ENCODE results near the gene LLGL2.

Gene LLGL2

DNA sequence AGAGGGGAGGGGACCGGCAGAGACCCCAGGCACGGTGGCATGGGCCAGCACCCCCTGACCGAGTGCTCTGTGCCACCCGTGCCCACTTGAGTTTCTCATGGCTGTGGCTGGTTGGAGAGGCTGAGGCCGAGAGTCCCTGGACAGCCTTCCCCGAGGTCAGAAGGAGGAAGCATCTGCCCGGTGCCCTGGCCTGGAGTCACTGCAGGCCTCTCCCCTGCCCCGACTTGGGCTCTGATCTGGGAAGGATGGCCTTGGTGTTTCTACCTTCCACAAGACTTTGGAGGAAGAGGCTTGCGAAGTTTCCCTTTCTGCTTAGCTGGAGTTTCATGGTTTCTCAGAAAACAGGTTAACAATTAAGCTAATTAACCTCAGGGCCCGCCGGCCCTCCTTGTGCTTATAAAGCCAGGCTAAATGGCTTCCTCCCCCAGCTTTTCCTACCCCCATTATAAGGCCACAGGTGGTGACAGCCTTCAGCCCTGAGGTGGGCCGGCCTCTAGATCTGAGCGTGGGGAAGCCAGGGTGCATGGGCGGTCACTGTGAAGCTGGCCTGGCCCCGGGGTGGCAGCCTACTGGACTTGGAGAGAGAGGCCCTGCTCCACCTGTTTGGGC, 17.3 kb downstream of the LLGL2 start:
- Histone ChIP-seq H2BK15ac (replicated peaks; ENCODE audit: low read depth) (no peak overlapping the region), H4K8ac (ENCODE audit: low read depth, low read length) (no peak overlapping the region), H3K79me2 (ENCODE audit: control insufficient read depth, insufficient read depth, low read length) (no peaks in the 10 kb centered on the region), H3K4me1 (ENCODE audit: control insufficient read depth, low read depth, low read length) (no peaks in the 10 kb centered on the region), H2BK120ac (ENCODE audit: low read depth, low read length) (no peak overlapping the region), H3K23ac (ENCODE audit: low read length) (no peak overlapping the region), H4K5ac (ENCODE audit: low read length) (no peak overlapping the region), H3K27ac (ENCODE audit: low read depth, low read length) (no peak overlapping the region), H3K27me3 (ENCODE audit: insufficient read depth, low read length, poor library complexity) (no peaks in the 10 kb centered on the region), H3K4ac (ENCODE audit: low read depth, low read length) (no peak overlapping the region), H3K4me2 (ENCODE audit: low read length) (no peak overlapping the region), H3K9ac (ENCODE audit: low read length) (no peak overlapping the region), H3K56ac (ENCODE audit: low read length) (no peak overlapping the region), H3K36me3 (ENCODE audit: control insufficient read depth, insufficient read depth, low read length) (no peaks in the 10 kb centered on the region), H3K4me3 (ENCODE audit: low read length) (no peak overlapping the region), H3K79me1 (ENCODE audit: low read length) (no peaks in the 10 kb centered on the region), H2BK5ac (ENCODE audit: low read length) (no peak overlapping the region), H2AK5ac (ENCODE audit: low read length) (no peak overlapping the region), H3K18ac (ENCODE audit: low read length) (no peak overlapping the region)
- WGBS (ENCODE audit: extremely low coverage, insufficient coverage, low lambda C conversion rate): no CpG with 5 or more reads among the region's 15 CpGs
- no peak for DNase-seq

DNA sequence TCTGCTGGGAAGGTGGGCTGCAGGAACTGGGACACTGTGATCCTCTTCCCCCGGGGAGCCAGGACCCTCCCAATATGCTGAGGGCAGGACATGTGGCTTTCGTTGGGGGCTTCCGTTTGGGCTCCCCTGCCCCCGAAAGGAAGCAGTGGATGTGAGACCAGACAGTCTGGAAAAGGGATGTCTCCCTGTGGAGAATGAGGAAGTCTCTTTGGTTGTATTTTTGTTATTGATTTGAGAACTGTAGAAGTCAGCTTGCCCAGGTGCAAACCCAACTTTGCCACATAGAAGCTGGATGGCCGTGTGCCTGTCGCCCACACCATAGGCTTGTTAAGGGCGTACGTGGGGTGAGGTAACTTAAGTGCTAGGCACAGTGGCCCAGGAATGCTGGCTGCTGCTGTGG, 18.8 kb downstream of the LLGL2 start:
- H3K79me2 ChIP-seq (ENCODE audit: control insufficient read depth, insufficient read depth, low read length): no peaks in the 10 kb centered on the region
- H3K4me2 ChIP-seq (ENCODE audit: low read length): no peak overlapping the region
- H3K9ac ChIP-seq (ENCODE audit: low read length): no peak overlapping the region
- no peak overlapping the region for H3K4ac ChIP-seq (ENCODE audit: low read depth, low read length)
- no peak overlapping the region for H2AK5ac ChIP-seq (ENCODE audit: low read length)
- no peaks in the 10 kb centered on the region for H3K27me3 ChIP-seq (ENCODE audit: insufficient read depth, low read length, poor library complexity)
- H3K18ac ChIP-seq (ENCODE audit: low read length): no peak overlapping the region
- H2BK5ac ChIP-seq (ENCODE audit: low read length): no peak overlapping the region
- no CpG with 5 or more reads among the region's 8 CpGs for WGBS (ENCODE audit: extremely low coverage, insufficient coverage, low lambda C conversion rate)
- H3K56ac ChIP-seq (ENCODE audit: low read length): no peak overlapping the region
- H4K5ac ChIP-seq (ENCODE audit: low read length): no peak overlapping the region
- DNase-seq: no peak
- H2BK15ac ChIP-seq (replicated peaks; ENCODE audit: low read depth): no peak overlapping the region
- no peak overlapping the region for H2BK120ac ChIP-seq (ENCODE audit: low read depth, low read length)
- H3K36me3 ChIP-seq (ENCODE audit: control insufficient read depth, insufficient read depth, low read length): no peaks in the 10 kb centered on the region
- H4K8ac ChIP-seq (ENCODE audit: low read depth, low read length): no peak overlapping the region
- peaks cover 3% of the 10 kb centered on the region for H3K4me1 ChIP-seq (ENCODE audit: control insufficient read depth, low read depth, low read length)
- H3K4me3 ChIP-seq (ENCODE audit: low read length): no peak overlapping the region
- H3K23ac ChIP-seq (ENCODE audit: low read length): no peak overlapping the region
- no peak overlapping the region for H3K27ac ChIP-seq (ENCODE audit: low read depth, low read length)
- peaks cover 1% of the 10 kb centered on the region for H3K79me1 ChIP-seq (ENCODE audit: low read length)

DNA sequence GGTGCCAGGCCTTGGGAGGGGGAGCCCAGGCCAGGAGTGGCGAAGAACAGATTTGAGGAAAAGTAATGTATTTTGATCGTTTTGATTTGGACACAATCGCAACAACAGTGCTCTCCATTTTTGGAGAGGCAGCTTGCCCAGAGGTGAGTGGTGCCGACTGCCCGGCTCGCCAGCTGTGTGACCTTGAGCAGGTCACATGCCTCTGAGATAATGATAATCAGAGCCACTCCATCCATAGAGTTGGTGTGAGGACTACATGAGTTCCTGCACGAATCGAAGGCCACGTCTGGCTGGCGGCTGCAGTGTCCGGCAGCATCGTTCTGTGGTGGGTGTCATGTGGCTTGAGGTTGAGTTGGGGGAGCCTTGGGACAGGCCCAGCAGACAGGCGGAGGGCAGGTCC, 20.7 kb downstream of the LLGL2 start:
- Histone ChIP-seq H3K27ac (ENCODE audit: low read depth, low read length) (no peak overlapping the region), H3K4me2 (ENCODE audit: low read length) (no peak overlapping the region), H4K5ac (ENCODE audit: low read length) (no peak overlapping the region), H3K9ac (ENCODE audit: low read length) (no peak overlapping the region), H2BK15ac (replicated peaks; ENCODE audit: low read depth) (no peak overlapping the region), H3K4ac (ENCODE audit: low read depth, low read length) (no peak overlapping the region), H3K23ac (ENCODE audit: low read length) (no peak overlapping the region), H2AK5ac (ENCODE audit: low read length) (no peak overlapping the region), H3K18ac (ENCODE audit: low read length) (no peak overlapping the region), H2BK5ac (ENCODE audit: low read length) (no peak overlapping the region), H3K4me1 (ENCODE audit: control insufficient read depth, low read depth, low read length) (peaks cover 5% of the 10 kb centered on the region), H3K56ac (ENCODE audit: low read length) (no peak overlapping the region), H3K79me2 (ENCODE audit: control insufficient read depth, insufficient read depth, low read length) (no peaks in the 10 kb centered on the region), H3K79me1 (ENCODE audit: low read length) (peaks cover 1% of the 10 kb centered on the region), H4K8ac (ENCODE audit: low read depth, low read length) (no peak overlapping the region), H2BK120ac (ENCODE audit: low read depth, low read length) (no peak overlapping the region), H3K4me3 (ENCODE audit: low read length) (no peak overlapping the region), H3K27me3 (ENCODE audit: insufficient read depth, low read length, poor library complexity) (no peaks in the 10 kb centered on the region), H3K36me3 (ENCODE audit: control insufficient read depth, insufficient read depth, low read length) (no peaks in the 10 kb centered on the region)
- no peak for DNase-seq
- WGBS (ENCODE audit: extremely low coverage, insufficient coverage, low lambda C conversion rate): no CpG with 5 or more reads among the region's 13 CpGs

DNA sequence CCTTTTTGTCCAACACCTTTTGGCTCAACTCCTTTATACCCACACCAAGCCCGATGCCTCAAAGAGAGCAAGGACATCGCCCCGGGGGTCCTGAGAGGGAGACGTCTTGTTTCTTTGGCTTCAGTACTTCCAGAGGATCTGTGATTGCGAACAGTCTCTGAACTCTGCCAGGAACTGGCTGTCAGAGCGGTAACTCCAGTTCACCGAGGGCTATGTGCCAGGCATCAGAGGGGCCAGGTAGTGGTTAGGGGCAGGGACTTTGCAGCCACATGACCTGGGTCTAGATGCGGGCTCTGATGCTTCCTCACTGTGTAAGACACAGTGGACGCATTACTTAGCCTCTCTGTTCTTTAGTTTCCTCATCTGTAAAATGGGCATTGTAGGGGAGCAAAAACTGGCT, 21.6 kb downstream of the LLGL2 start:
- Histone ChIP-seq H3K9ac (ENCODE audit: low read length) (no peak overlapping the region), H2BK5ac (ENCODE audit: low read length) (no peak overlapping the region), H3K27me3 (ENCODE audit: insufficient read depth, low read length, poor library complexity) (no peaks in the 10 kb centered on the region), H2BK120ac (ENCODE audit: low read depth, low read length) (no peak overlapping the region), H4K8ac (ENCODE audit: low read depth, low read length) (no peak overlapping the region), H4K5ac (ENCODE audit: low read length) (no peak overlapping the region), H3K36me3 (ENCODE audit: control insufficient read depth, insufficient read depth, low read length) (no peaks in the 10 kb centered on the region), H2BK15ac (replicated peaks; ENCODE audit: low read depth) (no peak overlapping the region), H3K27ac (ENCODE audit: low read depth, low read length) (no peak overlapping the region), H2AK5ac (ENCODE audit: low read length) (no peak overlapping the region), H3K56ac (ENCODE audit: low read length) (no peak overlapping the region), H3K79me2 (ENCODE audit: control insufficient read depth, insufficient read depth, low read length) (no peaks in the 10 kb centered on the region), H3K4me1 (ENCODE audit: control insufficient read depth, low read depth, low read length) (peaks cover 5% of the 10 kb centered on the region), H3K23ac (ENCODE audit: low read length) (no peak overlapping the region), H3K4me3 (ENCODE audit: low read length) (no peak overlapping the region), H3K4ac (ENCODE audit: low read depth, low read length) (no peak overlapping the region), H3K79me1 (ENCODE audit: low read length) (peaks cover 1% of the 10 kb centered on the region), H3K18ac (ENCODE audit: low read length) (no peak overlapping the region), H3K4me2 (ENCODE audit: low read length) (no peak overlapping the region)
- no CpG with 5 or more reads among the region's 9 CpGs for WGBS (ENCODE audit: extremely low coverage, insufficient coverage, low lambda C conversion rate)
- no peak for DNase-seq

DNA sequence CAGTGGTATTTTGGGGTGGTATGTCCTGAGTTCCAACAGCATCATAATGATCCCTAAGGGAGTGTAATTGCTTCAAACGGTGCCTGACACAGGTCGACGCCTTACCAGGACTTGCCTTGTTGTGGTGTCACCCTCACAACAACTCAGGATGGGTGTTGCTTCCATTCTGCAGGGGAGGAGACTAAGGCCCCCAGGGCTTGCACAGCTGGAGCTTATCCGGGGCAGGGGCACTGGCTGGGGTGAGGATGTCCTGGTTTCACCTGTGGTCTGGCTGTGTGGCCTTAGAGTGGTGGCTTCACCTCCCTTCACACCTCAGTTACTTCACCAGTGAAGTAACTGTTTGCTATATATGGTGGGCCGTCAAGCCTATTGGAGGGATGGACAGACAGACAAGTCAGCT, 23.3 kb downstream of the LLGL2 start:
- no peak overlapping the region for H3K4me3 ChIP-seq (ENCODE audit: low read length)
- no peak overlapping the region for H4K8ac ChIP-seq (ENCODE audit: low read depth, low read length)
- H3K79me2 ChIP-seq (ENCODE audit: control insufficient read depth, insufficient read depth, low read length): no peaks in the 10 kb centered on the region
- no peak for DNase-seq
- no peak overlapping the region for H2BK15ac ChIP-seq (replicated peaks; ENCODE audit: low read depth)
- peaks cover 7% of the 10 kb centered on the region for H3K4me1 ChIP-seq (ENCODE audit: control insufficient read depth, low read depth, low read length)
- H3K27me3 ChIP-seq (ENCODE audit: insufficient read depth, low read length, poor library complexity): no peaks in the 10 kb centered on the region
- H3K23ac ChIP-seq (ENCODE audit: low read length): no peak overlapping the region
- peak overlapping the region; percentile 82 for H2AK5ac ChIP-seq (ENCODE audit: low read length)
- no peak overlapping the region for H3K56ac ChIP-seq (ENCODE audit: low read length)
- peak overlapping the region; percentile 51 for H3K9ac ChIP-seq (ENCODE audit: low read length)
- H2BK120ac ChIP-seq (ENCODE audit: low read depth, low read length): no peak overlapping the region
- no peak overlapping the region for H3K18ac ChIP-seq (ENCODE audit: low read length)
- H3K4ac ChIP-seq (ENCODE audit: low read depth, low read length): no peak overlapping the region
- H3K4me2 ChIP-seq (ENCODE audit: low read length): no peak overlapping the region
- H3K27ac ChIP-seq (ENCODE audit: low read depth, low read length): no peak overlapping the region
- no CpG with 5 or more reads among the region's 5 CpGs for WGBS (ENCODE audit: extremely low coverage, insufficient coverage, low lambda C conversion rate)
- no peaks in the 10 kb centered on the region for H3K36me3 ChIP-seq (ENCODE audit: control insufficient read depth, insufficient read depth, low read length)
- H2BK5ac ChIP-seq (ENCODE audit: low read length): no peak overlapping the region
- no peak overlapping the region for H4K5ac ChIP-seq (ENCODE audit: low read length)
- H3K79me1 ChIP-seq (ENCODE audit: low read length): peaks cover 1% of the 10 kb centered on the region

All from mesendoderm (in vitro differentiated cells).